HG03457 (cell line): ENCODE results near the gene BSX.

Experiments
- ATAC-seq: cut with Tn5 transposase; IDR thresholded peaks from one replicate; pipeline ENCODE4 v1.9.1; 2021; ENCODE audit warnings: moderate number of reproducible peaks; ENCODE audit not compliant: unreplicated experiment

Gene BSX

GRCh38 chr11:122981388-122982264 lies at the start of gene BSX:
Gene BSX, minus strand, starts transcription at chr11:122981834. Its CDS starts 163 bp downstream, at chr11:122981671.
- no peak for ATAC-seq

GRCh38 chr11:123030517-123030916 lies 48.9 kb upstream of the BSX start:
- no peak for ATAC-seq

- ATAC-seq, result no peak
These were observed 39.3 kb upstream of the BSX start for GRCh38 chr11:123020968-123021367.

- no peak for ATAC-seq
These were observed 37.1 kb upstream of the BSX start for GRCh38 chr11:123018702-123019101.

GRCh38 chr11:123011510-123011909 lies 29.9 kb upstream of the BSX start:
- no peak for ATAC-seq

GRCh38 chr11:123006860-123007542 lies 25.4 kb upstream of the BSX start:
- no peak for ATAC-seq

GRCh38 chr11:123000721-123001120 lies 19.1 kb upstream of the BSX start:
- ATAC-seq, result no peak

- no peak for ATAC-seq
These were observed 17.2 kb upstream of the BSX start for GRCh38 chr11:122998727-122999366.

GRCh38 chr11:122995526-122995925 lies 13.9 kb upstream of the BSX start:
- no peak for ATAC-seq

GRCh38 chr11:122984186-122985011 lies 2.8 kb upstream of the BSX start:
- no peak for ATAC-seq

GRCh38 chr11:122983438-122984185 lies 2.0 kb upstream of the BSX start:
- no peak for ATAC-seq

GRCh38 chr11:122979815-122980595 lies 1.6 kb downstream of the BSX start:
- no peak for ATAC-seq

GRCh38 chr11:122979103-122979814 lies 2.4 kb downstream of the BSX start:
- no peak for ATAC-seq

GRCh38 chr11:122978299-122978620 lies 3.4 kb downstream of the BSX start:
- no peak for ATAC-seq

- no peak for ATAC-seq
These were observed 4.0 kb downstream of the BSX start for GRCh38 chr11:122977470-122978298.

GRCh38 chr11:122976734-122977469 lies 4.7 kb downstream of the BSX start:
- no peak for ATAC-seq

- no peak for ATAC-seq
These were observed 5.4 kb downstream of the BSX start for GRCh38 chr11:122976061-122976733.
